ENCODE measurements around the gene UGT3A1.

The UGT3A1 gene

GRCh38 chr5:35902046-35902672 is 89.0 kb downstream of the UGT3A1 start:
- TF ChIP-seq GATA2 (IDR thresholded peaks at IDR 0.05; ENCODE audit: low read depth, low read length) (no peak), GATA3 (IDR thresholded peaks at IDR 0.05; ENCODE audit: low read depth, low read length) (no peak)

Data from SH-SY5Y (cell line).